CD14-positive monocyte (primary cell): ENCODE results near the gene GLCE. TPM values are rescaled to one million over a fixed set of nuclear protein-coding genes. Genes with fewer than 3 reads are reported as not detected.
"Not testable (repeated sequence)": the region's sequence is repeated elsewhere in the genome, so short reads cannot be mapped to it uniquely, and the experiment has no call there.

ENCODE experiments used
- DNase-seq, 3 donors: peaks; one replicate each; pipeline ENCODE4 v3.0.0-alpha.2; 2011 to 2022
- H2AFZ ChIP-seq: 2 replicates; pipeline ENCODE4 v1.6.0; 2012; ENCODE audit warnings: mild to moderate bottlenecking, low read depth, low read length, inconsistent platforms; ENCODE audit not compliant: insufficient read depth, poor library complexity, severe bottlenecking
- H3K27ac ChIP-seq, 2 donors: 1 replicate in 1 of 2; 2 replicates in 1 of 2; pipeline ENCODE4 v1.5.1; 2012 to 2013; ENCODE audit warnings: low read length in 2 of 2, control low read depth in 1 of 2, inconsistent platforms in 1 of 2, low read depth in 1 of 2, mild to moderate bottlenecking in 1 of 2
- H3K27me3 ChIP-seq, 2 donors: one replicate each; pipeline versions ENCODE4 v1.6.0 to v1.6.1; 2011 to 2013; ENCODE audit warnings: low read length in 2 of 2; ENCODE audit not compliant: control insufficient read depth in 2 of 2, insufficient read depth in 2 of 2
- H3K36me3 ChIP-seq, 2 donors: replicated peaks in 1 of 2; 1 replicate in 1 of 2; 2 replicates in 1 of 2; pipeline versions ENCODE4 v1.5.1 to v1.6.1; 2012 to 2013; ENCODE audit warnings: low read length in 2 of 2, control low read depth in 1 of 2, inconsistent platforms in 1 of 2, mild to moderate bottlenecking in 1 of 2; ENCODE audit not compliant: insufficient read depth in 2 of 2, control insufficient read depth in 1 of 2
- H3K4me1 ChIP-seq, 2 donors: 1 replicate in 1 of 2; 2 replicates in 1 of 2; pipeline versions ENCODE4 v1.5.1 to v1.6.1; 2012 to 2013; ENCODE audit warnings: low read length in 2 of 2, control low read depth in 1 of 2, inconsistent platforms in 1 of 2, mild to moderate bottlenecking in 1 of 2, moderate library complexity in 1 of 2; ENCODE audit not compliant: insufficient read depth in 2 of 2, control insufficient read depth in 1 of 2
- H3K4me2 ChIP-seq: replicated peaks from 2 replicates; pipeline ENCODE3; 2012; ENCODE audit warnings: low read length, moderate library complexity, mild to moderate bottlenecking; ENCODE audit not compliant: poor library complexity, severe bottlenecking; ENCODE audit errors: extremely low read depth
- H3K4me3 ChIP-seq, 3 experiments: fragments of 200-600 bp in 1 of 3; sonication (generic) in 1 of 3; replicated peaks in 1 of 3; 1 replicate in 2 of 3; 2 replicates in 1 of 3; pipeline ENCODE4 v1.5.1; 2011 to 2013; ENCODE audit warnings: low read length in 3 of 3, mild to moderate bottlenecking in 3 of 3, control low read depth in 2 of 3, low read depth in 2 of 3, inconsistent platforms in 1 of 3, moderate library complexity in 1 of 3
- H3K79me2 ChIP-seq: 2 replicates; pipeline ENCODE4 v1.6.0; 2012; ENCODE audit warnings: mild to moderate bottlenecking, control low read depth, inconsistent platforms, low read length, moderate library complexity; ENCODE audit not compliant: insufficient read depth
- H3K9ac ChIP-seq: 2 replicates; pipeline ENCODE4 v1.6.0; 2017; ENCODE audit warnings: low read length, mild to moderate bottlenecking; ENCODE audit not compliant: insufficient read depth, poor library complexity, severe bottlenecking
- H3K9me3 ChIP-seq, 2 donors: replicated peaks in 1 of 2; 1 replicate in 1 of 2; 2 replicates in 1 of 2; pipeline versions ENCODE4 v1.5.1 to v1.6.1; 2012 to 2013; ENCODE audit warnings: low read length in 2 of 2, control low read depth in 1 of 2; ENCODE audit not compliant: control insufficient read depth in 1 of 2, insufficient read depth in 1 of 2
- H4K20me1 ChIP-seq: 2 replicates; pipeline ENCODE4 v1.6.0; 2012; ENCODE audit warnings: mild to moderate bottlenecking, low read length, control low read depth, moderate library complexity; ENCODE audit not compliant: insufficient read depth
- H3K27ac Mint-ChIP-seq, 7 donors: one replicate each; pipeline ENCODE4 v1.8.0; 2020; ENCODE audit warnings: mild to moderate bottlenecking in 7 of 7, mixed read lengths in 7 of 7, moderate library complexity in 6 of 7, inconsistent platforms in 2 of 7
- H3K27me3 Mint-ChIP-seq, 3 donors: one replicate each; pipeline ENCODE4 v1.8.0; 2021 to 2022; ENCODE audit warnings: low read depth in 3 of 3, mild to moderate bottlenecking in 3 of 3, mixed read lengths in 3 of 3, moderate library complexity in 3 of 3, inconsistent platforms in 1 of 3
- H3K36me3 Mint-ChIP-seq, 2 donors: one replicate each; pipeline ENCODE4 v1.8.0; 2020; ENCODE audit warnings: mixed read lengths in 2 of 2, inconsistent platforms in 1 of 2, mild to moderate bottlenecking in 1 of 2
- H3K4me1 Mint-ChIP-seq: one replicate; pipeline ENCODE4 v1.8.0; 2020; ENCODE audit warnings: mild to moderate bottlenecking, mixed read lengths
- H3K4me3 Mint-ChIP-seq, 2 donors: one replicate each; pipeline ENCODE4 v1.8.0; 2020; ENCODE audit warnings: mild to moderate bottlenecking in 2 of 2, mixed read lengths in 2 of 2, moderate library complexity in 1 of 2
- H3K9me3 Mint-ChIP-seq, 7 donors: one replicate each; pipeline ENCODE4 v1.8.0; 2020 to 2022; ENCODE audit warnings: mixed read lengths in 7 of 7, mild to moderate bottlenecking in 6 of 7, moderate library complexity in 6 of 7, inconsistent platforms in 2 of 7
- WGBS: methylation state at CpG from one replicate; pipeline ENCODE4 v1.1.5; 2013; ENCODE audit warnings: missing lambda C conversion rate; ENCODE audit not compliant: insufficient coverage; 5-methylcytosine and 5-hydroxymethylcytosine counted together
- intact Hi-C, 2 donors: fragments of 100-400 bp; cut with micrococcal nuclease; formaldehyde crosslinking; loops; one replicate each; pipeline versions ENCODE4 v1.15.0 to v1.15.1; 2023
- polyA plus RNA-seq, 3 donors: library from polyadenylated mRNA; depleted of rRNA in 1 of 3; unstranded in 2 of 3; stranded (reverse) in 1 of 3; fragments of 300-500 nt in 2 of 3; fragments of >200 nt in 1 of 3; fragmentation: Illumina TruSeq in 2 of 3; gene quantifications; 1 replicate in 2 of 3; 2 replicates in 1 of 3; pipeline ENCODE4 v1.2.3, GENCODE V29; 2012 to 2021
- TF ChIP-seq, protein P1 (sequence below): fragments of 200-600 bp; IDR thresholded peaks from one replicate; pipeline ENCODE4 v1.8.0; 2022; ENCODE audit warnings: antibody characterized with exemption, mild to moderate bottlenecking

GLCE gene
- polyA plus RNA-seq, 3 donors = 11.0 to 24.3 (median 24.0) TPM

DNA sequence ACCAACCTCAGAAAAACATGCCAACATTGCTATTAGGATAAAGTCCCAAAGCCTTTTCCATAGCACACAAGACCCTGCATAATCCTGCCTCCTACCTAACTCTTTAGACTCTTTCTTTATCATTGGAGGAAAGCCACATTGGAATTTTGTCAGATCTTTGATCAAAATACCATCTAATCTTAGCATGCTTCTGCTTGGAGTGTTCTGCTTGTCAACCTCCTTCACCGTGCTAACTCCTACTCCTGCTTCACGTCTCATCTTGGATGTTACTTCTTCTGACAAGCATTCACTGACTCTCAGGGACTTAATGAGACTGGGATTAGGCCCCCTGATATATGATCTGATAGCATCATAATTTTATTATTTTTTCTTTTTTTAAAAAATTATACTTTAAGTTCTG is 7.4 kb upstream of the GLCE start:
- peaks cover 13 to 17% (median 16%) of the 10 kb centered on the region in 3 donors for H3K27me3 Mint-ChIP-seq

GRCh38 chr15:69153587-69153986 is 6.8 kb upstream of the GLCE start:
- DNase-seq, H3K4me3 Mint-ChIP-seq, H3K9me3 Mint-ChIP-seq, H3K4me3 ChIP-seq, H3K4me2 ChIP-seq, H3K36me3 Mint-ChIP-seq, H3K36me3 ChIP-seq, intact Hi-C loops, H3K9ac ChIP-seq, H3K9me3 ChIP-seq, H2AFZ ChIP-seq, H3K27me3 ChIP-seq, H3K79me2 ChIP-seq, H3K4me1 Mint-ChIP-seq, H3K4me1 ChIP-seq, H4K20me1 ChIP-seq, H3K27ac Mint-ChIP-seq, H3K27ac ChIP-seq: not testable (repeated sequence)
- H3K27me3 Mint-ChIP-seq = peaks cover 11 to 13% (median 12%) of the 10 kb centered on the region in 3 donors
- WGBS = no CpG with 5 or more reads among the region's 2 CpGs

More for the DNA sequence above, 7.4 kb upstream of the GLCE start:
- H3K27me3 ChIP-seq = peaks cover 7 to 12% of the 10 kb centered on the region in 2 donors
- DNase-seq = no peak
- H2AFZ ChIP-seq = no peak overlapping the region
- Mint-ChIP-seq H3K4me1 (peaks cover 4% of the 10 kb centered on the region), H3K27ac (no peak overlapping the region), H3K9me3 (peaks cover 0 to 2% (median 0%) of the 10 kb centered on the region in 7 donors), H3K36me3 (no peaks in the 10 kb centered on the region), H3K4me3 (no peak overlapping the region)
- no peaks in the 10 kb centered on the region for H3K4me1 ChIP-seq
- H3K79me2 ChIP-seq = no peaks in the 10 kb centered on the region
- H3K4me3 ChIP-seq = no peak overlapping the region
- no peak overlapping the region for H3K27ac ChIP-seq
- H3K4me2 ChIP-seq = no peak overlapping the region
- TF ChIP-seq, protein P1, sequence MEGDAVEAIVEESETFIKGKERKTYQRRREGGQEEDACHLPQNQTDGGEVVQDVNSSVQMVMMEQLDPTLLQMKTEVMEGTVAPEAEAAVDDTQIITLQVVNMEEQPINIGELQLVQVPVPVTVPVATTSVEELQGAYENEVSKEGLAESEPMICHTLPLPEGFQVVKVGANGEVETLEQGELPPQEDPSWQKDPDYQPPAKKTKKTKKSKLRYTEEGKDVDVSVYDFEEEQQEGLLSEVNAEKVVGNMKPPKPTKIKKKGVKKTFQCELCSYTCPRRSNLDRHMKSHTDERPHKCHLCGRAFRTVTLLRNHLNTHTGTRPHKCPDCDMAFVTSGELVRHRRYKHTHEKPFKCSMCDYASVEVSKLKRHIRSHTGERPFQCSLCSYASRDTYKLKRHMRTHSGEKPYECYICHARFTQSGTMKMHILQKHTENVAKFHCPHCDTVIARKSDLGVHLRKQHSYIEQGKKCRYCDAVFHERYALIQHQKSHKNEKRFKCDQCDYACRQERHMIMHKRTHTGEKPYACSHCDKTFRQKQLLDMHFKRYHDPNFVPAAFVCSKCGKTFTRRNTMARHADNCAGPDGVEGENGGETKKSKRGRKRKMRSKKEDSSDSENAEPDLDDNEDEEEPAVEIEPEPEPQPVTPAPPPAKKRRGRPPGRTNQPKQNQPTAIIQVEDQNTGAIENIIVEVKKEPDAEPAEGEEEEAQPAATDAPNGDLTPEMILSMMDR = no peak
- intact Hi-C loops = no loop called here
- no peaks in the 10 kb centered on the region for H3K36me3 ChIP-seq
- H3K9ac ChIP-seq = no peak overlapping the region
- 100% methylated on average over 1 of the region's 2 CpGs for WGBS
- no peaks in the 10 kb centered on the region for H4K20me1 ChIP-seq
- no peaks in the 10 kb centered on the region for H3K9me3 ChIP-seq
